Ectodermal cell (in vitro differentiated cells): ENCODE data around the gene HOXB3.

Experiments used
- H3K27ac ChIP-seq: 2 replicates; pipeline ENCODE4 v1.7.0; 2013; ENCODE audit warnings: mild to moderate bottlenecking, low read depth, low read length; ENCODE audit not compliant: insufficient read depth, poor library complexity, severe bottlenecking
- H3K27me3 ChIP-seq: 2 replicates; pipeline ENCODE4 v1.7.0; 2013; ENCODE audit warnings: mild to moderate bottlenecking, low read length; ENCODE audit not compliant: insufficient read depth, control insufficient read depth, poor library complexity, severe bottlenecking
- H3K36me3 ChIP-seq: one replicate; pipeline ENCODE4 v1.7.0; 2013; ENCODE audit warnings: low read length; ENCODE audit not compliant: control insufficient read depth, insufficient read depth
- H3K4me1 ChIP-seq: one replicate; pipeline ENCODE4 v1.7.0; 2013; ENCODE audit warnings: low read length; ENCODE audit not compliant: control insufficient read depth, insufficient read depth
- H3K4me3 ChIP-seq: 2 replicates; pipeline ENCODE4 v1.7.0; 2013; ENCODE audit warnings: low read depth, low read length, control low read depth; ENCODE audit not compliant: insufficient read depth
- H3K9me3 ChIP-seq: 2 replicates; pipeline ENCODE4 v1.7.0; 2013; ENCODE audit warnings: mild to moderate bottlenecking, low read length, moderate library complexity; ENCODE audit not compliant: control insufficient read depth
- WGBS, 2 experiments: methylation state at CpG; one replicate each; pipeline ENCODE4 v1.1.7; 2013; ENCODE audit warnings: missing lambda C conversion rate in 2 of 2; 5-methylcytosine and 5-hydroxymethylcytosine counted together

The HOXB3 gene

DNA sequence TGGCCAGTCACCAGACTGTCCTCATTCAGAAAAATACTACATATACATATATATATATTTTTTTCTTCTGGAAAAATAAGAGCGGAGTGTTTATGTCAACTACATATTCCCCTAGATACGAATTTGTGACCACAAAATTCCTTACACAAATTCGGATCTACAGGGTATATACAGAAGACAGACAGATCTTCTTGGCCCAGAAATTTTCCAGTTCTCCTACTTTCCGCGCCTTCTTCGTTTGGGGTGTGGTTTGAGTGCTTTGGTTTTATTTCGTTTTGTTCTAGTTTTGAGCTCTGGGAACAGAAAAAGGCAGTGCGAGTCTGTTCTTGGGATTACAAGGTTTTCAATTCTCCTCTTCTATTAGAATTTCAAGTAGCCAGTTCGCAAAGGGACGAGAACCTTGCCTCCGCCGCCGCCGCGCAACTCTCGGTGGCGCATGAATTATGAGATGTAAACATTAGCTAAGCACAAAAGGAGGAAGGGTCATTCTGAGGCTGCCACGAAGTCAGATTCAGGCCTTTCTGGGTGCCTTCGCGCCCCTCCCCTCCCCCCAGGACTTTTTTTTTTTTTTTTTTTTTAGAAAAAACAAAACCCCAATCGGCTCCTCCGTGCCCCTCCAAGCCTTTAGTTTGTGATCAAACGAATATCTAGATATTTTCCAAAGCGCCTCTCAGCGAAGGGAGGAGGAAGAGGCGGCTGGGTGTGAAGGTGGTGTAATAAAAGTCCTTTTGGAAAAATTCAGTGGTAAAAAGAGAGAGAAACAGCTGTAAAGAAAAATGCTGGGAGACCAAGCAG, 10.1 kb downstream of the HOXB3 start:
- Histone ChIP-seq H3K27me3 (peaks cover 100% of the 10 kb centered on the region), H3K36me3 (no peaks in the 10 kb centered on the region), H3K9me3 (no peaks in the 10 kb centered on the region), H3K4me3 (no peak overlapping the region), H3K27ac (no peak overlapping the region), H3K4me1 (no peaks in the 10 kb centered on the region)
- WGBS, 2 experiments = 6 to 8% methylated on average over 24 of the region's 26 CpGs

DNA sequence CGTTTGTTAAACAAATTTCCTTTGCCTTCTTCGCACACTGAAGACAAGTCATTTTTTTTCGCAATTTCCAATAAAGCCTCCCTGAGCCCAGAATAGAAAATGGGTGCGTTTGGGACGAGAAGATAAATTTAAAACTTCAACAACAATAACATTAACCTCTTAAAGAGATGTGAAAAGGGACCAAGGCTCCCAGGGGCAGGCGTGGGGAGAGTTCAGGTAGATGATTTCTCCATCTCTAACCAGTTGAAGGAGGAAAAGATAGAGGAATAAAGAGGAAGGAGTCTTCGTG, 10.6 kb downstream of the HOXB3 start:
- H3K4me1 ChIP-seq = no peaks in the 10 kb centered on the region
- 5 to 6% methylated on average over 3 to 6 of the region's 7 CpGs for WGBS, 2 experiments
- peaks cover 100% of the 10 kb centered on the region for H3K27me3 ChIP-seq
- H3K36me3 ChIP-seq = no peaks in the 10 kb centered on the region
- no peak overlapping the region for H3K27ac ChIP-seq
- no peak overlapping the region for H3K4me3 ChIP-seq
- H3K9me3 ChIP-seq = no peaks in the 10 kb centered on the region

DNA sequence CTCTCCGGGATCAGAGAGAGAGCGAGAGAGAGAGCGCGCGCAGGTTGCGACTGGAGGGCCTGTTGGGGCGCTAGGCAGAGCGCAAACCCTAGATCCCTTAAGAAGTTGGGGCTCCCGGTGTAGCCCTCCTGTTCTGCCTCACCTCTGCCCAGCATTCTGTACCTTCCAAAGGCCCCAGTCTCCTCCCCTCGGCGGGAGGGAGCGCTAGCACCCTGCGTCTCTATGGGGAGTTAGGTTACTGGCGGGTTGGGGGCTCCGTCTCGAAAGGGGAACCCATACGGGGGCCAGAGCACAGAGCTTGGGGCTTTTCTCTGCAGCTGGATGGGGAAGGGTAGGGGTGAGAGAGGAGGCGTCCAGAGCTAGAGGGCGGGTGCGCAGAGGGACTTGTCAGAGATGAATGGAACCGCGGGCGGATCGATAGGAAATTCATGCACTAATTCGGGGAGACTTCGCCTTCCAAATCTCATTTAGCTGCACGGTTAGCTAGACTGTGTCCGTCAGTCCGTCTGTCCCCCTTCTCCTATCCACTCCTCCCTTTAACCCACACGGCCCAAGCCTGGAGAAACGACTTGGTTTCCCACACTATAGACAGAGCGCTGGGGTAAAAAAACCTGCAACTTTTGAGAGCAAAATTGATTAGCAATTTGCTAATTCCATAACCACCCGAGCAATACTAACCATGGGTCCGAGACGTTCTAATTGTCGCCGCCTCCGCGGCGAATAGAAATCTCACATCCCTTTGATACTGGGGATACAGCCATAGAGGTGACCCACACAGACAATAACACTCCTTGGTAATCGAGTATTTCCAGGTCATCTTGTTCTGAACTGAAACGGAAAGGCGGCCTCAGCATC, 11.2 kb downstream of the HOXB3 start:
- H3K27ac ChIP-seq = no peak overlapping the region
- no peak overlapping the region for H3K4me3 ChIP-seq
- peaks cover 100% of the 10 kb centered on the region for H3K27me3 ChIP-seq
- no peaks in the 10 kb centered on the region for H3K4me1 ChIP-seq
- H3K9me3 ChIP-seq = no peaks in the 10 kb centered on the region
- H3K36me3 ChIP-seq = no peaks in the 10 kb centered on the region
- WGBS, 2 experiments = 3 to 4% methylated on average over 43 of the region's 43 CpGs

DNA sequence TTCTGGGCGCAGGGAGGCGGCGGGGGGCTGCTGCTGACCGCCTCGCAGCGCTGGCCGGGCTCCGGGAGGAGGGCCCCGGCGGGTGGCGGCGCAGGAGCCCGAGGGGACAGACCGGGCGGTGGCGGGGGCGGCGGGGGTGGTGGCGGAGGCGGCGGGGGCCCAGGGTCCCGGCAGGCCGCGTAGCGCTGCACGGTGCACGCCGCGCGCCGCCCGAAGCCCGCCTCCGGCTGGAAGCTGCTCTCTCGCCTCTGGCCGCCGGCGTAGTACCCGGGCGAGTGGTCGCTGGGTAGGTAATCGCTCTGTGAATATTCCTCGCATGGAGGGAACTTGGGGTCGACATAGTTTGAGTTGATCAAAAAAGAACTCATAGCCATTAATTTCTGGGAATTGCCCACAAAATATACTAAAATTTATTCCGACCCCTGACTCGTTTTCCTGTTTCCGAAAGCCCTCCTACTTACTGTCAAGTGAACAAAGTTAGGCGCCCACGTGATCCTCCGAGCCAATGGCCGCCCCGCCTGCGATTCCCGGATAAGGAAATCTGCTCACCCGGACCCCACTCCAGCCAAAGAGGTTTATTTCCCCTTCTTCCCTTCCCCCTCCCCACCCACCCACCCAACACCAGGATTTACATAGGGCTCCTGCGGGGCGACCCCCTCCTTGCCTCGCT, 12.0 kb downstream of the HOXB3 start, which contains the start of gene HOXB4:
Gene HOXB4, minus strand, starts transcription at position 405 of the 670 bp plus-strand sequence. Its CDS starts 31 bp downstream, at position 374.
- Histone ChIP-seq H3K4me3 (no peak within 1 kb of the TSS), H3K27ac (no peak within 1 kb of the TSS)

DNA sequence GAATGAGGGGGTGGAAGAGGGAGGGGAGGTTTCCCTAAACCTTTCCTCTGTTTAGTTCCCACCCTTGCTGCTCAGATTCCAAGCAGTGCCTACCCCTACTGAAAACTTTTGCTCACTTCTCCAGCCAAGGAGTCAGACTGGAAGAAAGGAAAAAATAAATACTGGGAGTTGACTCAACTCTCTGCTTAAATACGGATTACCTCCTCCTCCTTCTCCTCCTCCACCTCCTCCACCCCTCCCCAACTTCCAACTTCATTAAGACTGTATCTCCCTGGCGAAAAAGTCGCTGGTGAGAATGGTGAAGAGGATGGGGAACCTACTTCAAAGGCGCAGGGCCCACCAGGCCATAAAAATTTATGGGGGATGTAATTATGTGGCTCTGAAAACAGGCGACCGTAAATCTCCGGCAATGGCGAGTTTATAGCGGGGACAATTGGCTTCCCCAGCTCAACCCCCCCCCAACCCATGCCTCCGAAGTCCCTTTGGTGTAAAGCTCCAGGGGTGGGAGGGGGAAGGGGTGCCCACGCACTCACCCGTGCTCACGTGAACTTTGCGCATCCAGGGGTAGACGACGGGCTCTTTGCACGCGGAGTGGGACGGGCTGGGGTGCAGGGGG, 12.6 kb downstream of the HOXB3 start:
- Histone ChIP-seq H3K4me3 (no peak overlapping the region), H3K27ac (no peak overlapping the region), H3K27me3 (peaks cover 100% of the 10 kb centered on the region), H3K36me3 (no peaks in the 10 kb centered on the region), H3K9me3 (no peaks in the 10 kb centered on the region), H3K4me1 (no peaks in the 10 kb centered on the region)
- 3% methylated on average over 19 of the region's 19 CpGs for WGBS, 2 experiments

More for the DNA sequence above, 12.0 kb downstream of the HOXB3 start, which contains the start of gene HOXB4:
- peaks cover 100% of the 10 kb centered on the region for H3K27me3 ChIP-seq
- no peaks in the 10 kb centered on the region for H3K4me1 ChIP-seq
- 1% methylated on average over 58 of the region's 58 CpGs for WGBS, 2 experiments
- no peaks in the 10 kb centered on the region for H3K9me3 ChIP-seq
- no peaks in the 10 kb centered on the region for H3K36me3 ChIP-seq

DNA sequence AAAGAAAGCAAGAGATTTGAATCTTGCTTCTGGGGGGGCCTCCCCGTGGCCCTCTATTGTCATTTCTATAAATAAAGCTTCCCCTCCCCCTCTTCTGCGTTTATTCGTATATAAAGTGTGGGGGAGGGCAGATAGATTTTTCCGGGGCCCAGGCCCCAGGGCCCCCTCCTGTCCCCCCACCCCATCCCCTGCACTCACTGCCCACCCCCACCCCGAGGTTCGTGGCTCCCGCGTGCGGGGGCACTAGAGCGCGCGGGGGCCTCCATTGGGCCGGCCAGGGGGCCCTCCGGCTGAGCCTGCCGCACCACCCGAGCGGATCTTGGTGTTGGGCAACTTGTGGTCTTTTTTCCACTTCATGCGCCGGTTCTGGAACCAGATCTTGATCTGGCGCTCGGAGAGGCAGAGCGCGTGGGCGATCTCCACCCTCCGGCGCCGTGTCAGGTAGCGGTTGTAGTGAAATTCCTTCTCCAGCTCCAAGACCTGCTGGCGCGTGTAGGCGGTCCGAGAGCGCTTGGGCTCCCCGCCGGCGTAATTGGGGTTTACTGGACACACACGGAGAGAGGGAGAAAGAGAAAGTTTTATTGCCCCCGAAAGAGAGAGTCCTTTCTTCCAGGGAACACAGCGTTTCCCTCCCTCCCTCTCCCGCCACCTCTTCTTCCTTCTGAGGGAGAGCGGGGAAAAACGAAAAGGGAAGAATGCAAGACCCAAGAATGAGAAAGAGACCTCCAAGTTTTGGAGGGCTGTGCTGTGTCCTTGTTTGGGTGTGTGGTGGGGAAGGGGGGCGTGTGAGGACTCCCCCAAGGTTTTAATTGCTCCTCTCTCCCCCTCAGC, 13.3 kb downstream of the HOXB3 start:
- no peak overlapping the region for H3K27ac ChIP-seq
- peaks cover 100% of the 10 kb centered on the region for H3K27me3 ChIP-seq

DNA sequence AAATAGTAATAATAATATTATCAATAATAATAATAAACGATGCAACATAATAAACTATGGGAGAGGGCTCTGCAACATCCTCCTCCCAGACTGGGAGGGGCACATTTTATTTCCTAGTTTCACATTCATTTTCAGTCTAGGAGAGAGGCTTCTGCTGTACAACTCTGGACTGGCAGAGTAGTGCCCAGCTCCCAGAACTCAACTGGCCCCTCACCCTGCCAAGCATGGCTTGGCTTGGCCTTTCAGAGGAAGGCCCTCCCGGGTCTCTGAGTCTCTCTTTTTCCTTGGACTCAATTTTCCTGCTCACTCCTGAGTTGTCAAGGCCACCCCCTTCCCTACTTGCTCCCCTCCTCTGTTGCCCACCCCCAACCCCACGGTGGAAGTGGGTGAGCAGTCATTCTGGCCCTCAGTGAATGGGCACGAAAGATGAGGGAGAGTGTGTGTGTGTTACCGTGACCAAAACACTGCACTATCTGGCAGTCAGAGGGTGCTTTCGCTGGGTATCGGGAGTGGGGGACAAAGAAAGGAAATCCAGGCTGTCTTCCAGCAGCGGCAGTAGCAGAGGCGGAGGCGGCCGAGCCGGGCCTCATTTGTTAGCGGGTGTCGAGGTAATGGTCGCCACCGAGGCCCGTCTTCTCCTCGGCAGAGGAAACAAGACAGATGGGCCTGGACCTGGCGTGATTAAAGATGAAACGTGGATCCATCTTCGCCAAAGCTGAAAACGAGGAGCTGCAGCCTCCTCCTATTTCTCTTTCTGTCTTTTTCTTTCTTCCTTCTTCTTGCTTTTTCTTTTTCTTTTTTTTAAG, 14.2 kb downstream of the HOXB3 start:
- Histone ChIP-seq H3K27ac (no peak overlapping the region), H3K4me1 (no peaks in the 10 kb centered on the region)

More for the DNA sequence above, 13.3 kb downstream of the HOXB3 start:
- H3K9me3 ChIP-seq = no peaks in the 10 kb centered on the region
- H3K4me3 ChIP-seq = no peak overlapping the region
- WGBS, 2 experiments = 2 to 3% methylated on average over 34 to 38 of the region's 43 CpGs
- no peaks in the 10 kb centered on the region for H3K4me1 ChIP-seq
- no peaks in the 10 kb centered on the region for H3K36me3 ChIP-seq

DNA sequence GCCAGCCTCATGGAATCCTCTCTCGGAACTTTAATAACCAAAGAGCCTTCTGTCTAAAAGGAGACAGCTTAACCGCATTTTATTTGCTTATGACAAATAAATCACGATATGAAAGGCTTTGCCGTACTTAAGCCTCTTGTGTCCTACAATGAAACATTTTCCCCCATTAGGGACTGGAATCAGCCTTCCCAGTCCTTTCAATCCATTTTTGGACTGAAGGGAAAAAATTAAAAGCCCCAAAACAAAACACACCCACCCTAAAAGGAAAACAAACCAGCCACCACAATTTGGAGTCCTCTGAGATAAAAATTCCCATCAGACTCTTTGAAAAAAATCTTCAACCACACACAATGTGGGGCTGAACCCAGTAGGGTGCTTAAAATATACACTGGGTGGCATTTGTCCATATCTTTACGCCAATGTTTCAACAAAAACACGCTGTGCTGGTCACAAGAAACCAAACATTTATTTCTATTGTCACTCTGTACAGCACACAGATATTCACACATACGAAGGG, 14.9 kb downstream of the HOXB3 start:
- Histone ChIP-seq H3K4me3 (no peak overlapping the region), H3K27me3 (peaks cover 100% of the 10 kb centered on the region), H3K4me1 (peaks cover 5% of the 10 kb centered on the region), H3K27ac (no peak overlapping the region), H3K36me3 (no peaks in the 10 kb centered on the region), H3K9me3 (no peaks in the 10 kb centered on the region)
- WGBS, 2 experiments = 24 to 30% methylated on average over 6 of the region's 7 CpGs

More for the DNA sequence above, 14.2 kb downstream of the HOXB3 start:
- WGBS, 2 experiments = 4% methylated on average over 20 to 22 of the region's 22 CpGs
- Histone ChIP-seq H3K36me3 (no peaks in the 10 kb centered on the region), H3K4me3 (no peak overlapping the region), H3K27me3 (peaks cover 100% of the 10 kb centered on the region), H3K9me3 (no peaks in the 10 kb centered on the region)
